ENCODE data around the gene STAP1. TPM values are rescaled to one million over a fixed set of nuclear protein-coding genes. Genes with fewer than 3 reads are reported as not detected.
A peak's percentile ranks its signal among the peaks of the same experiment; 100 is the strongest.

The STAP1 gene
- total and polyA plus RNA-seq, 2 experiments from 2014 or later = 0.10 TPM; not detected in 1

GRCh38 chr4:67603310-67604028, 44.9 kb downstream of the STAP1 start:
- Histone ChIP-seq H3K9me3 (ENCODE audit: low read depth) (no peaks in the 10 kb centered on the region), H3K27me3 (no peaks in the 10 kb centered on the region), H3K4me3 (no peak overlapping the region), H3K4me1 (ENCODE audit: low read depth) (peaks cover 16% of the 10 kb centered on the region), H3K27ac (peak overlapping the region; percentile 71), H3K36me3 (no peaks in the 10 kb centered on the region)
- no peak for DNase-seq (ENCODE audit: low read depth in 1 of 2, low spot score in 1 of 2)
- no peak for TF ChIP-seq CTCF (IDR thresholded peaks at IDR 0.05; ENCODE audit: low read depth, low read length)

- H3K9me3 ChIP-seq (ENCODE audit: low read depth) = no peaks in the 10 kb centered on the region
- no peaks in the 10 kb centered on the region for H3K27me3 ChIP-seq
- H3K4me1 ChIP-seq (ENCODE audit: low read depth) = peaks cover 16% of the 10 kb centered on the region
- peak overlapping the region; percentile 71 for H3K27ac ChIP-seq
- H3K36me3 ChIP-seq = no peaks in the 10 kb centered on the region
- no peak for TF ChIP-seq CTCF (IDR thresholded peaks at IDR 0.05; ENCODE audit: low read depth, low read length)
- peak in 1 of 2 donors; percentile 3 for DNase-seq (ENCODE audit: low read depth in 1 of 2, low spot score in 1 of 2)
- H3K4me3 ChIP-seq = no peak overlapping the region
Measured at GRCh38 chr4:67604029-67604381, 45.5 kb downstream of the STAP1 start.

GRCh38 chr4:67604749-67605148, 46.2 kb downstream of the STAP1 start:
- peak overlapping the region; percentile 71 for H3K27ac ChIP-seq
- no peak overlapping the region for H3K4me3 ChIP-seq
- peak; percentile 48 to 69 for DNase-seq (ENCODE audit: low read depth in 1 of 2, low spot score in 1 of 2)
- H3K36me3 ChIP-seq = no peaks in the 10 kb centered on the region
- H3K4me1 ChIP-seq (ENCODE audit: low read depth) = peaks cover 16% of the 10 kb centered on the region
- TF ChIP-seq CTCF (IDR thresholded peaks at IDR 0.05; ENCODE audit: low read depth, low read length) = no peak
- no peaks in the 10 kb centered on the region for H3K27me3 ChIP-seq
- no peaks in the 10 kb centered on the region for H3K9me3 ChIP-seq (ENCODE audit: low read depth)

- H3K4me3 ChIP-seq = no peak overlapping the region
- H3K4me1 ChIP-seq (ENCODE audit: low read depth) = peaks cover 16% of the 10 kb centered on the region
- H3K27ac ChIP-seq = no peak overlapping the region
- no peaks in the 10 kb centered on the region for H3K9me3 ChIP-seq (ENCODE audit: low read depth)
- no peak for DNase-seq (ENCODE audit: low read depth in 1 of 2, low spot score in 1 of 2)
- TF ChIP-seq CTCF (IDR thresholded peaks at IDR 0.05; ENCODE audit: low read depth, low read length) = no peak
- H3K27me3 ChIP-seq = no peaks in the 10 kb centered on the region
- H3K36me3 ChIP-seq = no peaks in the 10 kb centered on the region
Measured at GRCh38 chr4:67608027-67608426, 49.5 kb downstream of the STAP1 start.

GRCh38 chr4:67614186-67614585, 55.7 kb downstream of the STAP1 start:
- H3K27ac ChIP-seq = no peak overlapping the region
- no peaks in the 10 kb centered on the region for H3K9me3 ChIP-seq (ENCODE audit: low read depth)
- no peak overlapping the region for H3K4me3 ChIP-seq
- DNase-seq (ENCODE audit: low read depth in 1 of 2, low spot score in 1 of 2) = no peak
- no peaks in the 10 kb centered on the region for H3K4me1 ChIP-seq (ENCODE audit: low read depth)
- no peak for TF ChIP-seq CTCF (IDR thresholded peaks at IDR 0.05; ENCODE audit: low read depth, low read length)
- peaks cover 21% of the 10 kb centered on the region for H3K36me3 ChIP-seq
- no peaks in the 10 kb centered on the region for H3K27me3 ChIP-seq

Data from cardiac muscle cell (in vitro differentiated cells and primary cell).